HG03175 (cell line): Measurements from ENCODE around the gene SLF2.

ENCODE experiments used
- ATAC-seq: cut with Tn5 transposase; IDR thresholded peaks from one replicate; pipeline ENCODE4 v1.9.1; 2021; ENCODE audit warnings: mild to moderate bottlenecking, moderate library complexity; ENCODE audit not compliant: unreplicated experiment

SLF2 gene

GRCh38 chr10:101011517-101012423 is 99.0 kb downstream of the SLF2 start:
- no peak for ATAC-seq

GRCh38 chr10:101012525-101013364 is 100.0 kb downstream of the SLF2 start:
- peak; percentile 77 for ATAC-seq

- ATAC-seq = no peak
Observed at GRCh38 chr10:101013365-101013825, 100.6 kb downstream of the SLF2 start.

GRCh38 chr10:101014230-101014884 is 101.6 kb downstream of the SLF2 start:
- ATAC-seq = no peak
